Measurements from ENCODE around the gene RASSF5. TPM values are rescaled to one million over a fixed set of nuclear protein-coding genes. Genes with fewer than 3 reads are reported as not detected.
A peak's percentile ranks its signal among the peaks of the same experiment; 100 is the strongest.
"Not testable (repeated sequence)": the region's sequence is repeated elsewhere in the genome, so short reads cannot be mapped to it uniquely, and the experiment has no call there.

Gene RASSF5
- total RNA-seq, 5 donors from 2014 or later (not counting 1 experiment from before 2014, with no cell fraction given), result 174 to 224 (median 204) TPM

DNA sequence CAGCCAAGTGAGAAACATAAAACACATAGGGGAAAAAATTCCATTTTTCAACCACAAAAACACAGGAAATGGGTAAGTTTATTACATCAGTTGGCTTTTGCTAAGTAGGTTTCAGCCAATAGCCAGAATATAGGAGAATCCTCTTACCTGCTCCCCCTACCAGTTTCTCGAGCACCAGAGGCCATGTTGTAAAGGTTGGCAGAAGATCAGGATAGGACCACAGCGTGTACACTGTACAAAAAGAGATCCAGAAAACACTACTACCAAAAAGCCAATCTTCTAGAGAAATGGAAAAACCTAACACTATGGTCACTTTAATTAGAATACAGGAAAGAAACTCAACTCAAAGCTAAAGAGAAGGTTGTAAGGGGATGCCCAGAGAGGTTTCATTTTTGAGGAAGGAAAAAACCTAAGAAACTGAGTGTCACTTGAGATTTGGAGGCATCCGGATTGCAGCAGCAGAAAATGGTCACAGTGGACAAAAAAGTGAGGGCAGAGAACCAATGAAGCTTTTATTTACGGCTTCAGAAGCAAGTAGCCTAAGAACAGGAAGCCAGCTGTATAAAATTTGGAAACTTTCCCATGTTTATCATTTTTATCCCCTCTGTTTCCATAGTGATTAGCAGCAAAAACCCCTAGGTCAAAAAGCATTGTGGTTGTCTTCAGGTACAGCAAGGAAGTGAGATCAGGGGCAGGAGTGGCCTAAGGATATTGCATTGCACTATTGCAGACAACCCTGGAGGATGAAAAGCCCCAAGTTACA, 102.1 kb downstream of the RASSF5 start:
- peaks cover 7 to 15% of the 10 kb centered on the region in 2 experiments for H3K4me1 ChIP-seq (ENCODE audit: control insufficient read depth in 1 of 2, extremely low read depth in 1 of 2, insufficient read depth in 2 of 2, low read length in 2 of 2)
- H3K27ac Mint-ChIP-seq, result peak overlapping the region in 1 of 2 donors; percentile 39
- no peaks in the 10 kb centered on the region for H3K9me3 ChIP-seq
- peaks cover 0 to 51% of the 10 kb centered on the region in 2 donors for H3K36me3 ChIP-seq (ENCODE audit: control insufficient read depth in 2 of 2, extremely low read depth in 1 of 2, insufficient read depth in 1 of 2, low read length in 1 of 2)
- no peak overlapping the region for H3K4me3 ChIP-seq (ENCODE audit: control insufficient read depth in 1 of 2, extremely low read depth in 1 of 2, low read length in 1 of 2)
- H3K9me3 Mint-ChIP-seq, result no peaks in the 10 kb centered on the region
- H3K4me1 Mint-ChIP-seq, result peaks cover 15 to 23% (median 22%) of the 10 kb centered on the region in 3 donors
- DNase-seq (no peak), ATAC-seq (replicated peaks in 1 of 4) (no peak)
- H3K27me3 ChIP-seq (replicated peaks in 1 of 2; ENCODE audit: control insufficient read depth in 2 of 2, extremely low read depth in 1 of 2, insufficient read depth in 2 of 2, low read length in 1 of 2), result no peaks in the 10 kb centered on the region
- POLR2A ChIA-PET, result interaction anchor here (0.6 to 0.8 kb wide), 4 partner anchors 20 to 1209 kb away, joined by 3 to 5 read pairs (median 3); no protein-coding TSS in a partner anchor
- peaks cover 36% of the 10 kb centered on the region for H3K36me3 Mint-ChIP-seq
- CTCF ChIA-PET, result interaction anchor here (0.5 to 2.0 kb wide), 9 partner anchors 26 to 439 kb away, joined by 3 to 7 read pairs (median 3); partner anchors contain the start of genes DYRK3 (in 1 of the 2) and IKBKE (in 1 of the 2)
- H3K27me3 Mint-ChIP-seq, result no peaks in the 10 kb centered on the region
- H3K4me3 Mint-ChIP-seq, result no peak overlapping the region
- H3K27ac ChIP-seq (ENCODE audit: low read length), result no peak overlapping the region
- WGBS (ENCODE audit: insufficient coverage), result no CpG with 5 or more reads among the region's 4 CpGs

- Histone ChIP-seq H3K9me3 (no peaks in the 10 kb centered on the region), H3K36me3 (ENCODE audit: control insufficient read depth in 2 of 2, extremely low read depth in 1 of 2, insufficient read depth in 1 of 2, low read length in 1 of 2) (peaks cover 0 to 28% of the 10 kb centered on the region in 2 donors), H3K27ac (ENCODE audit: low read length) (peak within 1 kb of the TSS; percentile 71), H3K4me1 (ENCODE audit: control insufficient read depth in 1 of 2, extremely low read depth in 1 of 2, insufficient read depth in 2 of 2, low read length in 2 of 2) (peaks cover 7 to 15% of the 10 kb centered on the region in 2 experiments), H3K27me3 (replicated peaks in 1 of 2; ENCODE audit: control insufficient read depth in 2 of 2, extremely low read depth in 1 of 2, insufficient read depth in 2 of 2, low read length in 1 of 2) (no peaks in the 10 kb centered on the region), H3K4me3 (ENCODE audit: control insufficient read depth in 1 of 2, extremely low read depth in 1 of 2, low read length in 1 of 2) (peak within 1 kb of the TSS; percentile 63 to 79)
- Mint-ChIP-seq H3K36me3 (peaks cover 23% of the 10 kb centered on the region), H3K27me3 (no peaks in the 10 kb centered on the region), H3K4me1 (peaks cover 15 to 23% (median 22%) of the 10 kb centered on the region in 3 donors), H3K9me3 (no peaks in the 10 kb centered on the region), H3K4me3 (peak within 1 kb of the TSS; percentile 91 to 95 (median 92)), H3K27ac (peak within 1 kb of the TSS; percentile 91 to 93)
- DNase-seq (peak; percentile 82 to 96 (median 91)), ATAC-seq (replicated peaks in 1 of 4) (peak; percentile 97 to 100 (median 98))
- under 1% methylated on average over 34 of the region's 48 CpGs for WGBS (ENCODE audit: insufficient coverage)
- ChIA-PET POLR2A (interaction anchor here in 1 of 2 donors (0.6 to 1.1 kb wide), 6 partner anchors 23 to 145 kb away, joined by 3 to 11 read pairs (median 4); partner anchors contain the start of gene IKBKE), CTCF (interaction anchor here (0.5 to 2.9 kb wide), 25 partner anchors 9 to 1642 kb away, joined by 3 to 23 read pairs (median 4); partner anchors contain the start of genes DYRK3 (in 1 of the 2), IKBKE (in 1 of the 2) and MAPKAPK2 (in 1 of the 2))
Observed at GRCh38 chr1:206612129-206612876, 105.0 kb downstream of the RASSF5 start, which contains the start of gene EIF2D. Gene EIF2D, minus strand, starts transcription at chr1:206612465. Its CDS starts 123 bp downstream, at chr1:206612342.

DNA sequence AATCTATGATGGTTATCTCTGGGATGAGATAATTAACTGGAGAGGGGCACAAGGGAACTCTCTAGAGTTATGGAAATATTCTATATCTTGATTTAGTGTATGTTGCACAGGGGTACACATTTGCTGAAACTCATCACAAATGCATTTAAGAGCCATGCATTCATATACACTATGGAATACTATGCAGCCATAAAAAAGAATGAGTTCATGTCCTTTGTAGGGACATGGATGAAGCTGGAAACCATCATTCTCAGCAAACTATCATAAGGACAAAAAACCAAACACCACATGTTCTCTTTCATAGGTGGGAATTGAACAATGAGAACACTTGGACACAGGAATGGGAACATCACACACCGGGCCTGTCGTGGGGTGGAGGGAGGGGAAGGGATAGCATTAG, 119.1 kb downstream of the RASSF5 start:
- WGBS (ENCODE audit: insufficient coverage), result no CpG with 5 or more reads among the region's 2 CpGs
- H3K4me3 Mint-ChIP-seq; ATAC-seq (replicated peaks in 1 of 4); H3K4me3 ChIP-seq (ENCODE audit: control insufficient read depth in 1 of 2, extremely low read depth in 1 of 2, low read length in 1 of 2); H3K9me3 Mint-ChIP-seq; H3K9me3 ChIP-seq; H3K4me1 Mint-ChIP-seq; H3K27me3 Mint-ChIP-seq; H3K36me3 ChIP-seq (ENCODE audit: control insufficient read depth in 2 of 2, extremely low read depth in 1 of 2, insufficient read depth in 1 of 2, low read length in 1 of 2); H3K4me1 ChIP-seq (ENCODE audit: control insufficient read depth in 1 of 2, extremely low read depth in 1 of 2, insufficient read depth in 2 of 2, low read length in 2 of 2); H3K36me3 Mint-ChIP-seq; H3K27ac Mint-ChIP-seq; H3K27me3 ChIP-seq (replicated peaks in 1 of 2; ENCODE audit: control insufficient read depth in 2 of 2, extremely low read depth in 1 of 2, insufficient read depth in 2 of 2, low read length in 1 of 2); H3K27ac ChIP-seq (ENCODE audit: low read length); POLR2A ChIA-PET; DNase-seq: not testable (repeated sequence)
- CTCF ChIA-PET, result interaction anchor here in 1 of 2 donors (1.2 to 1.7 kb wide), 3 partner anchors 9 to 38 kb away, joined by 4 to 9 read pairs (median 8); partner anchors contain the start of gene DYRK3

GRCh38 chr1:206628916-206629315, 121.6 kb downstream of the RASSF5 start:
- Mint-ChIP-seq H3K27ac (no peak overlapping the region), H3K4me3 (no peak overlapping the region), H3K4me1 (no peaks in the 10 kb centered on the region), H3K9me3 (no peaks in the 10 kb centered on the region), H3K36me3 (no peaks in the 10 kb centered on the region), H3K27me3 (peaks cover 11 to 17% of the 10 kb centered on the region in 2 donors)
- H3K27me3 ChIP-seq (replicated peaks in 1 of 2; ENCODE audit: control insufficient read depth in 2 of 2, extremely low read depth in 1 of 2, insufficient read depth in 2 of 2, low read length in 1 of 2), result peaks cover 0 to 9% of the 10 kb centered on the region in 2 experiments
- H3K27ac ChIP-seq (ENCODE audit: low read length), result no peak overlapping the region
- WGBS (ENCODE audit: insufficient coverage), result no CpG with 5 or more reads among the region's 1 CpG
- H3K4me1 ChIP-seq (ENCODE audit: control insufficient read depth in 1 of 2, extremely low read depth in 1 of 2, insufficient read depth in 2 of 2, low read length in 2 of 2), result no peaks in the 10 kb centered on the region
- H3K9me3 ChIP-seq, result no peaks in the 10 kb centered on the region
- ATAC-seq (replicated peaks in 1 of 4), result no peak
- no peaks in the 10 kb centered on the region for H3K36me3 ChIP-seq (ENCODE audit: control insufficient read depth in 2 of 2, extremely low read depth in 1 of 2, insufficient read depth in 1 of 2, low read length in 1 of 2)
- POLR2A ChIA-PET, result no interaction called here
- no peak for DNase-seq
- no peak overlapping the region for H3K4me3 ChIP-seq (ENCODE audit: control insufficient read depth in 1 of 2, extremely low read depth in 1 of 2, low read length in 1 of 2)
- CTCF ChIA-PET, result interaction anchor here (0.5 to 1.3 kb wide), 2 partner anchors 18 to 35 kb away, joined by 3 to 4 read pairs; no protein-coding TSS in a partner anchor

DNA sequence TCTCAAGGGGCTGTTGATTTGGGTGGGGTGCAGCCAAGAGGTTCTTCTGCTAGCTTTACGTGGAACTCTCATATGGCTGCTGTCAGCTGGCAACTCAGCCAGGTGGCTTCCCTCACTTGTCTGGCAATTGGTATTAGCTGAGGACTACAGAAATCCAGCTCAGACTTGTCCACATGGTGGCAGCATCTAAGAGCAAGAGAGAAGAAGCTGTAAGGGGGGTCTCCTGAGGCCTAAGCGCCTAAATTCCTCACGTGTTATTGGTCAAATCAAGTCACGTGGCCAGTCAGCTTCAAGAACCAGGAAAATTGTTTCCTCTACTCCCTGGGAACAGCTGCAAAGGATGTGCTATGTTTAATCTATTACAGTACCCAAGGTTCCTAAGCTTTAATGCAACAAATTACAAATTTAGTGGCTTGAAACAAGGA, 123.8 kb downstream of the RASSF5 start:
- CTCF ChIA-PET, result interaction anchor here (0.9 to 1.4 kb wide), 8 partner anchors 10 to 353 kb away, joined by 3 to 8 read pairs (median 4); no protein-coding TSS in a partner anchor
- POLR2A ChIA-PET, result interaction anchor here (0.6 kb wide), 3 partner anchors 32 to 236 kb away, joined by 3 read pairs; no protein-coding TSS in a partner anchor
- Histone ChIP-seq H3K4me3 (ENCODE audit: control insufficient read depth in 1 of 2, extremely low read depth in 1 of 2, low read length in 1 of 2) (no peak overlapping the region), H3K27me3 (replicated peaks in 1 of 2; ENCODE audit: control insufficient read depth in 2 of 2, extremely low read depth in 1 of 2, insufficient read depth in 2 of 2, low read length in 1 of 2) (peaks cover 0 to 17% of the 10 kb centered on the region in 2 experiments), H3K27ac (ENCODE audit: low read length) (no peak overlapping the region), H3K4me1 (ENCODE audit: control insufficient read depth in 1 of 2, extremely low read depth in 1 of 2, insufficient read depth in 2 of 2, low read length in 2 of 2) (peaks cover 9 to 18% of the 10 kb centered on the region in 2 experiments), H3K9me3 (no peaks in the 10 kb centered on the region), H3K36me3 (ENCODE audit: control insufficient read depth in 2 of 2, extremely low read depth in 1 of 2, insufficient read depth in 1 of 2, low read length in 1 of 2) (no peaks in the 10 kb centered on the region)
- H3K4me1 Mint-ChIP-seq, result peaks cover 11 to 15% (median 12%) of the 10 kb centered on the region in 3 donors
- no peak overlapping the region for H3K27ac Mint-ChIP-seq
- peaks cover 11% of the 10 kb centered on the region in 2 donors for H3K27me3 Mint-ChIP-seq
- H3K36me3 Mint-ChIP-seq, result no peaks in the 10 kb centered on the region
- no peak for ATAC-seq (replicated peaks in 1 of 4)
- no peak overlapping the region for H3K4me3 Mint-ChIP-seq
- 90% methylated on average over 1 of the region's 4 CpGs for WGBS (ENCODE audit: insufficient coverage)
- no peaks in the 10 kb centered on the region for H3K9me3 Mint-ChIP-seq
- DNase-seq, result peak in 9 of 35 experiments; percentile 2 to 47 (median 14)

All from T-cell (primary cell).